ENCODE measurements around the gene CCDC88B. TPM values are rescaled to one million over a fixed set of nuclear protein-coding genes. Genes with fewer than 3 reads are reported as not detected.

The CCDC88B gene
- total RNA-seq, 8 experiments from 2014 or later, result 0.90 to 8.6 (median 3.0) TPM

DNA sequence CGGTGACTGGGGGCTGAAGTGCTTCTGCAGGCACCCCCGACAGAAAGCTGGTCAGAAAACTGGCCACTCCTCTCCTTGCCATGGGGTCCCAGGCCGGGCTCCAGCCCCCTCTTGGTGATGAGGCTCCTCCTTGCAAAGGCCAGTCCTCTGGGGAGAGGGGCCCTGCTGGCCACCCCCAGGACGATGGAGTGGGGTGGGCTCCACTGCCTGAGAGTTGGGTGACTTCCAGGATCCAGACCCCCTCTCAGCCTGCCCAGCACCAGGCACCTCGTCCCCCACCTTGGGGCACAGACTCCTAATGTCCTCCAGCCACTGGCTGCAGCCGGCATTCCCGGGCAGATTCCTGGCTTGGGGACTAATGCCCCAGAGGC is 18.5 kb downstream of the CCDC88B start:
- WGBS, 10 experiments, result 0 to 60% (median 0%) methylated on average over 1 to 2 of the region's 7 CpGs; no CpG with 5 or more reads in 7 of the 10 experiments
- peak in 5 of 8 experiments; percentile 1 to 14 (median 1) for ATAC-seq (replicated peaks in 6 of 8)
- H3K4me3 ChIP-seq, result peak overlapping the region; percentile 28 to 49 (median 45)
- peaks cover 27 to 44% of the 10 kb centered on the region in 2 donors for H3K4me1 ChIP-seq (replicated peaks in 1 of 2)
- in situ Hi-C loops (cut with MboI; ENCODE audit: low pct_unique_long_range_greater_than_20kb in 2 of 9, low sequenced_read_pairs in 9 of 9, unreplicated experiment in 9 of 9), result no loop called here
- H3K27ac ChIP-seq, result peak overlapping the region; percentile 19 to 83

DNA sequence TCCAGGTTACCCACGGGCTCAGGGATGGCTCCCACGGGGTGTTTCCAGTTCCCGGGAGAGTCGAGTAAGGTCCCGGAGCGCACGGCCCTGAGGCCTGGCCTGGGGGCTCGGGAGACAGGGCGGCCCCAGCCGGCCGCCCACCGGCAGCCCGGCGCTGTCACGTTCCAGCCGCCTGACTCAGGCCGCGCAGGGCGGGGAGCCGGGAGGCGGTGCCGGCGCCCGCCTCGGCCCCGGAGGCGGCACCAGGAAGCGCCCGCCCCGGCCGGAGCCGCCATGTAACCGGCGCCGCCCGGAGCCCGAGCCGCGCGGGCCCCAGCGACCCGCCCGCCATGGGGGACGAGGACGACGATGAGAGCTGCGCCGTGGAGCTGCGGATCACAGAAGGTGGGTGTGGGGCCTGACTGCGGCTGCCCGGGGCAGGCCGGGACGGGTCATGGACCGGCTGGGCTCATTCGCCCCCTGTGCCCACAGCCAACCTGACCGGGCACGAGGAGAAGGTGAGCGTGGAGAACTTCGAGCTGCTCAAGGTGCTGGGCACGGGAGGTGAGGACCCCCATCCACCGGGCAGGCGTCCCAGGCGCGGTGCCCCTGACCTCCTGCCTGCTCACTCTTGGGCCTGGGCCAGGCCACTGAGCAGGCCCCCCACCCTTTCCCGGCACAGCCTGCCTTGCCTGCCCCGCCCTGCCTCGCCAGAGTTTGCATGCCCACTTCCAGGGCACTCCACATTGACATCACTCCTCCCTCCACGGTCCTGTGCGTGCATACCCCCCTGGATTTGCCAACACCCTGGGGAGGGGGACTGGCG is 19.1 kb downstream of the CCDC88B start, which contains the start of gene RPS6KA4:
TSS of gene RPS6KA4 (plus strand) at position 256 of the 805 bp plus-strand sequence. CDS start at position 330, 74 bp downstream.
- 0 to 12% (median 0%) methylated on average over 2 to 12 of the region's 70 CpGs; no CpG with 5 or more reads in 4 of the 10 experiments for WGBS, 10 experiments
- H3K27ac ChIP-seq, result peak within 1 kb of the TSS; percentile 19 to 83
- ATAC-seq (replicated peaks in 6 of 8), result peak; percentile 59 to 88 (median 72)
- H3K4me3 ChIP-seq, result peak within 1 kb of the TSS; percentile 28 to 49 (median 45)
- in situ Hi-C loops (cut with MboI; ENCODE audit: low pct_unique_long_range_greater_than_20kb in 2 of 9, low sequenced_read_pairs in 9 of 9, unreplicated experiment in 9 of 9), result no loop called here
- H3K4me1 ChIP-seq (replicated peaks in 1 of 2), result peaks cover 27 to 43% of the 10 kb centered on the region in 2 donors

DNA sequence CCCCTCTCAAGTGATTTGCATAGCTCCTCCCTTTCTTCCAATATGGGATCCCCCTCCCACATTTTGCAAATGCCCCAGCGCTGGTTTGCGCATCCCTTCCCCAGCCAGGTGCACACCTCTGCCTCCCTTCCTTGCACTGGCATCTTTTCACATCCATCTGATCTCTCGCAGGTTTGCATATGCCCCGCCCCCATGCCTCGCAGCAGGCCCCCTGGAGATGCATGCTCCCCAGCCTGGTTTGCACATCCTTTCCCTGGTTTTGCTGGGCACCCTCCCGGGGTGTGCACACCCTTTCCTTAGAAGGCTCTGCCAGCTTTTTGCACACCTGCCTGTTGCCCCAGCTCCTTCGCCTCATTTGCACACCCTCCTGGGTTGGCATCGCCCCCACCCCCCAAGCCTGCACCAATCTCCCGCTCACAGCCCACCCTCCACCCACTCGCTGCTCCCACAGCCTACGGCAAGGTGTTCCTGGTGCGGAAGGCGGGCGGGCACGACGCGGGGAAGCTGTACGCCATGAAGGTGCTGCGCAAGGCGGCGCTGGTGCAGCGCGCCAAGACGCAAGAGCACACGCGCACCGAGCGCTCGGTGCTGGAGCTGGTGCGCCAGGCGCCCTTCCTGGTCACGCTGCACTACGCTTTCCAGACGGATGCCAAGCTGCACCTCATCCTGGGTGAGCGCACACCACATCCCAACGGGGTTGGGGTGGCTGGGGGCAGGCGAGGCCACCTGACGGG is 19.9 kb downstream of the CCDC88B start:
- in situ Hi-C loops (cut with MboI; ENCODE audit: low pct_unique_long_range_greater_than_20kb in 2 of 9, low sequenced_read_pairs in 9 of 9, unreplicated experiment in 9 of 9), result no loop called here
- H3K27ac ChIP-seq, result peak overlapping the region in 1 of 2 donors; percentile 83
- WGBS, 10 experiments, result 20% methylated on average over 1 of the region's 38 CpGs; no CpG with 5 or more reads in 9 of the 10 experiments
- ATAC-seq (replicated peaks in 6 of 8), result no peak
- H3K4me1 ChIP-seq (replicated peaks in 1 of 2), result peaks cover 27 to 39% of the 10 kb centered on the region in 2 donors
- H3K4me3 ChIP-seq, result peak overlapping the region; percentile 28 to 49 (median 45)

DNA sequence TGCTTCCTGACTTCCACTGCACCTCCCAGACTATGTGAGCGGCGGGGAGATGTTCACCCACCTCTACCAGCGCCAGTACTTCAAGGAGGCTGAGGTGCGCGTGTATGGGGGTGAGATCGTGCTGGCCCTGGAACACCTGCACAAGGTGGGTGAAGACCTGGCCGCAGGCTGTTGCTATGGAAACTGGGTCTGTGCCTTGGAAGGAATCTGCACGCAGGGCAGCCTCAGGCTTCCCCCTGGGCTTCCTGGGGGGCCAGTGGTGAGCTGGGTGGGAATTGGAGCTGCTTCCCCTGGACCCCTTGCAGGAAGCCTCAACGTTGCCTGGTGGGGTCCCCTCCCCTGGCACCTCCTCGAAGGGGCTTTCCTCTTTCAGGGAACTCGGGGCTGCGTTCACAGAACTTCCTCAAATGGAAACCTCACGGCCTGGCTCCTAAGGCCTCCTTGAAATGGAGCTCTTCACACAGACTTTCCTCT is 20.5 kb downstream of the CCDC88B start:
- Histone ChIP-seq H3K4me3 (no peak overlapping the region), H3K27ac (no peak overlapping the region), H3K4me1 (replicated peaks in 1 of 2) (peaks cover 27 to 36% of the 10 kb centered on the region in 2 donors)
- ATAC-seq (replicated peaks in 6 of 8), result no peak
- WGBS, 10 experiments, result 44 to 100% (median 75%) methylated on average over 1 to 3 of the region's 13 CpGs; no CpG with 5 or more reads in 4 of the 10 experiments
- in situ Hi-C loops (cut with MboI; ENCODE audit: low pct_unique_long_range_greater_than_20kb in 2 of 9, low sequenced_read_pairs in 9 of 9, unreplicated experiment in 9 of 9), result no loop called here

DNA sequence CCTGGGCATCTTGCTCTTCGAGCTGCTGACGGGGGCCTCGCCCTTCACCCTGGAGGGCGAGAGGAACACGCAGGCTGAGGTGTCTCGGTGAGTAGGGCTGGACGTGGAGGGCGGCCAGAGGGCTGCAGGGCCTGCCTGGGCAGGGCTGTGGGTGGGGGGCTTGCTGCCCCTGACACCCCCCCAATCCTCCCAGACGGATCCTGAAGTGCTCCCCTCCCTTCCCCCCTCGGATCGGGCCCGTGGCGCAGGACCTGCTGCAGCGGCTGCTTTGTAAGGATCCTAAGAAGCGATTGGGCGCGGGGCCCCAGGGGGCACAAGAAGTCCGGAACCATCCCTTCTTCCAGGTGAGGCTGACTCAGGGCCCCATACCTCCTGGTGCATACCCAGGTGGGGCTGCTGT is 21.7 kb downstream of the CCDC88B start:
- Histone ChIP-seq H3K4me3 (no peak overlapping the region), H3K4me1 (replicated peaks in 1 of 2) (peaks cover 27 to 33% of the 10 kb centered on the region in 2 donors), H3K27ac (no peak overlapping the region)
- no peak for ATAC-seq (replicated peaks in 6 of 8)
- in situ Hi-C loops (cut with MboI; ENCODE audit: low pct_unique_long_range_greater_than_20kb in 2 of 9, low sequenced_read_pairs in 9 of 9, unreplicated experiment in 9 of 9), result no loop called here
- WGBS, 10 experiments, result no CpG with 5 or more reads among the region's 18 CpGs

DNA sequence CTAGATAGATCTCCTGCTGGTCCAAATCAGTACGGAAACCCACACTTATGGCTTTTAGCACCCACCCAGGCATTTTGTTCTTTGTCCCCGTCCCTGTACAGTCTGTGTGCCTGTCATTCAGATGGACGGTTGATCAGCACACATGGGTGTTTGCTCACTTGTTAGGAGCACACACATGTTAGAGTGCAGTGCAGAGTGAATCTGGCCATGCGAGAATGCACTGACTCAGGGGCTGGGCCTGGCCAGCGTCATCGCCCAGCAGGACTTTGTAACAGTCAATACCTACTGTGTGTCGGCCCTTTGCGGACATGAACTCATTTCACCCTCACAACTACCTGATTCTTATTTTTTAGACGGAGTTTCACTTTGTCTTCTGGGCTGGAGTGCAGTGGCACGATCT is 22.3 kb downstream of the CCDC88B start:
- no peak for ATAC-seq (replicated peaks in 6 of 8)
- Histone ChIP-seq H3K4me1 (replicated peaks in 1 of 2) (peaks cover 23 to 27% of the 10 kb centered on the region in 2 donors), H3K27ac (no peak overlapping the region), H3K4me3 (no peak overlapping the region)
- WGBS, 10 experiments, result 70 to 100% (median 89%) methylated on average over 1 to 4 of the region's 10 CpGs; no CpG with 5 or more reads in 5 of the 10 experiments
- in situ Hi-C loops (cut with MboI; ENCODE audit: low pct_unique_long_range_greater_than_20kb in 2 of 9, low sequenced_read_pairs in 9 of 9, unreplicated experiment in 9 of 9), result no loop called here

DNA sequence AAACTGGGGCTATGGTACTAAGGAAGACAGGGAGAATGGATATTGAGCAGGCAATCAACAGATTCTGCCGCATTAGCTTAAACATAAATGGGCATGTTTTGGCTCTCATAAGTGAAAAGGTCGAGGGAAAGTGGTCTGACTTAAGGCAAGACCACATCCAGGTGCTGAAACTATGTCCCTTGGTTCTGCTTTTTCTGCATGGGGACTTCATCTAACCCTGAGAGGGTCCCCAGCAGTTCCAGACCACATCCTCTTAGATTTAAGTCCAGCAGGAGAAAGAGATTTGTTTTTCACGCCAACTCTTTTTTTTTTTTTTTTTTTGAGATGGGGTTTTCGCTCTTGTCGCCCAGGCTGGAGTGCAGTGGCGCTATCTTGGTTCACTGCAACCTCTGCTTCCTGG is 24.4 kb downstream of the CCDC88B start:
- Histone ChIP-seq H3K4me1 (replicated peaks in 1 of 2) (peaks cover 5 to 8% of the 10 kb centered on the region in 2 donors), H3K4me3 (no peak overlapping the region), H3K27ac (no peak overlapping the region)
- in situ Hi-C loops (cut with MboI; ENCODE audit: low pct_unique_long_range_greater_than_20kb in 2 of 9, low sequenced_read_pairs in 9 of 9, unreplicated experiment in 9 of 9), result no loop called here
- WGBS, 10 experiments, result 82 to 100% (median 100%) methylated on average over 1 to 6 of the region's 6 CpGs; no CpG with 5 or more reads in 1 of the 10 experiments
- ATAC-seq (replicated peaks in 6 of 8), result no peak

DNA sequence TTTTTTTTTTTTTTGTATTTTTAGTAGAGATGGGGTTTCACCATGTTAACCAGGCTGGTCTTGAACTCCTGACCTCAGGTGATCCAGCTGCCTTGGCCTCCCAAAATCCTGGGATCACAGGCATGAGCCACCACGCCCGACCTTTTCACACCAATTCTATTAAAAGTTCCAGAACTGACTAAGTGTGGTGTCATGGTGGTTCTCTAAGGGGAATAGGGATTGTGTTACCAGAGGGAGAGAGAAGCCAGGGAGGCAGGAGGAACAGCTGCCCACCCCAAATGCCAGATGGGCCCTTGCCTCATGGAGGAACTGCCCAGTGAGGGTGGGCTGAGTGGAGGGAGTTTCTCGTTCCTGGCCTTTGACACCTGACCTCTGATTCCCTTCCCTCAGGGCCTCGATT is 24.9 kb downstream of the CCDC88B start:
- no peak for ATAC-seq (replicated peaks in 6 of 8)
- no peak overlapping the region for H3K27ac ChIP-seq
- peaks cover under 1 to 3% of the 10 kb centered on the region in 2 donors for H3K4me1 ChIP-seq (replicated peaks in 1 of 2)
- 80 to 100% (median 100%) methylated on average over 1 to 3 of the region's 4 CpGs; no CpG with 5 or more reads in 7 of the 10 experiments for WGBS, 10 experiments
- no peak overlapping the region for H3K4me3 ChIP-seq
- in situ Hi-C loops (cut with MboI; ENCODE audit: low pct_unique_long_range_greater_than_20kb in 2 of 9, low sequenced_read_pairs in 9 of 9, unreplicated experiment in 9 of 9), result no loop called here

DNA sequence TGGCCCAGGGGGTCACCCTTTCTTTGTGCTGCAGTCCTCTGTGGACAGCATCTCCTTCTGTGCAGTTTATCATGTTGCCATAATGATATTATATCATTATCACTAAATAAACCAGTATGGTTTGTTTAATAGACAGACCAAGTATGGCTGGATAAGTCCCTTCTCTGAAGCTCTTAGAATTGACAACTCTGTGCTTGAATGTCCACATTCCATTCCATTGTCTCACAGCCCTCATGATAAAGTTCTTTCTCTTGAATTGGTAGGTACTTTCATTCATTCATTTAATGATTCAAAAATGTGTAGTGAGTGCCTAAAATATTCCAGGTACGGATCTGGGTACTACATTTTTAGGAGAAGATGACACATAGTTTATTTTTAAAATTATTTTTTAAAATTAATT is 26.7 kb downstream of the CCDC88B start:
- H3K4me1 ChIP-seq (replicated peaks in 1 of 2), result no peaks in the 10 kb centered on the region
- no peak overlapping the region for H3K4me3 ChIP-seq
- in situ Hi-C loops (cut with MboI; ENCODE audit: low pct_unique_long_range_greater_than_20kb in 2 of 9, low sequenced_read_pairs in 9 of 9, unreplicated experiment in 9 of 9), result no loop called here
- WGBS, 10 experiments, result 17 to 100% (median 95%) methylated on average over 1 of the region's 1 CpG; no CpG with 5 or more reads in 2 of the 10 experiments
- no peak overlapping the region for H3K27ac ChIP-seq
- ATAC-seq (replicated peaks in 6 of 8), result no peak

DNA sequence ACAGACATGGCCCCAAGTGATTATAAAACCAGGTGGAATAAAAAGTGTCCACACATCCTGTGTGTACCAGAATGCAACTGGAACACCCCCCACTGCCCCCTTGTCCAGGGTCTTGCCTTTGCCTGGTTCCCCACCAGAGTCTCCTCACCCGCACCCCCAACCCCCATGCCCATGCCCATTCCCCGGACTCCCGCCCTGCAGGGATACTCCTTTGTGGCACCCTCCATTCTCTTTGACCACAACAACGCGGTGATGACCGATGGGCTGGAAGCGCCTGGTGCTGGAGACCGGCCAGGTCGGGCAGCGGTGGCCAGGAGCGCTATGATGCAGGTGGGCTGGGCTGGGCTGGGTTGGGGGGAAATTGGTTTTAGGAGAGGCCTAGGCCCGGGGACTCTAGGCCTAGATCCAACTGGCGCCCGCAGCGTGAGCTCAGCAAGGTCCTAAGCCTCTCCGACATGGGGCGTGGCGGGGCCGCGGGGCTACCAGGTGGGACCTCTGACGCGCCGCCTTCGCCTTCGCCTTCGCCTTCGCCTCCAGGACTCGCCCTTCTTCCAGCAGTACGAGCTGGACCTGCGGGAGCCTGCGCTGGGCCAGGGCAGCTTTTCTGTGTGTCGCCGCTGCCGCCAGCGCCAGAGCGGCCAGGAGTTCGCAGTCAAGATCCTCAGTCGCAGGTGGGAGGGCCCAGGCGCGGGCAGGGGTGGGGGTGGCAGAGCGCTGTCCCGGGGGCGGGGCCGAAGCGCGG is 28.1 kb downstream of the CCDC88B start:
- in situ Hi-C loops (cut with MboI; ENCODE audit: low pct_unique_long_range_greater_than_20kb in 2 of 9, low sequenced_read_pairs in 9 of 9, unreplicated experiment in 9 of 9), result no loop called here
- WGBS, 10 experiments, result 92% methylated on average over 5 of the region's 46 CpGs; no CpG with 5 or more reads in 9 of the 10 experiments
- H3K4me3 ChIP-seq, result no peak overlapping the region
- H3K27ac ChIP-seq, result no peak overlapping the region
- ATAC-seq (replicated peaks in 6 of 8), result no peak
- H3K4me1 ChIP-seq (replicated peaks in 1 of 2), result no peaks in the 10 kb centered on the region

DNA sequence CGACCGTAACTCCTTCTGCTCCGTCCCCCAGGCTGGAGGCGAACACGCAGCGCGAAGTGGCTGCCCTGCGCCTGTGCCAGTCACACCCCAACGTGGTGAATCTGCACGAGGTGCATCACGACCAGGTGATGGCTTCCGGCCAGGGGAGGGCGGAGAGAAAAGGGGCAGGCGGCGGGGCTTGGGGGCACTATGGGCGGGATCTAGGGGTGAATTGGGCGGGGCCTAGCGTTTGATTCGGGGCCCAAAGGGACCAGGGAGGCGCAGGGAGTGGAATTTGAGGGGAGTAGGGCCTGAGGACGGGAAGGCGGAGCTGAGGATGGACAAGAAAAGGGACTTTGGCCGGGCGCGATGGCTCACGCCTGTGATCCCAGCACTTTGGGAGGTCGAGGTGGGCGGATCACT is 28.7 kb downstream of the CCDC88B start:
- no peak overlapping the region for H3K27ac ChIP-seq
- H3K4me1 ChIP-seq (replicated peaks in 1 of 2), result no peaks in the 10 kb centered on the region
- no peak overlapping the region for H3K4me3 ChIP-seq
- peak in 1 of 8 experiments; percentile 5 for ATAC-seq (replicated peaks in 6 of 8)
- WGBS, 10 experiments, result 97 to 100% (median 99%) methylated on average over 1 to 7 of the region's 28 CpGs; no CpG with 5 or more reads in 6 of the 10 experiments
- in situ Hi-C loops (cut with MboI; ENCODE audit: low pct_unique_long_range_greater_than_20kb in 2 of 9, low sequenced_read_pairs in 9 of 9, unreplicated experiment in 9 of 9), result no loop called here
